HG02840 (cell line): Measurements from ENCODE around the gene C16orf96.

Experiments
- ATAC-seq: cut with Tn5 transposase; IDR thresholded peaks from one replicate; pipeline ENCODE4 v1.9.1; 2021; ENCODE audit warnings: mild to moderate bottlenecking, moderate library complexity, moderate number of reproducible peaks; ENCODE audit not compliant: unreplicated experiment, low FRiP score

Gene C16orf96

GRCh38 chr16:4525069-4525468, 31.1 kb upstream of the C16orf96 start:
- no peak for ATAC-seq

- no peak for ATAC-seq
Observed at GRCh38 chr16:4525634-4526277, 30.4 kb upstream of the C16orf96 start.

- no peak for ATAC-seq
Observed at GRCh38 chr16:4529085-4530060, 26.8 kb upstream of the C16orf96 start.

GRCh38 chr16:4531811-4532210, 24.3 kb upstream of the C16orf96 start:
- ATAC-seq, result no peak

GRCh38 chr16:4532238-4532637, 23.9 kb upstream of the C16orf96 start:
- ATAC-seq, result no peak

- ATAC-seq, result no peak
Observed at GRCh38 chr16:4533490-4533889, 22.6 kb upstream of the C16orf96 start.

GRCh38 chr16:4534151-4534790, 21.9 kb upstream of the C16orf96 start:
- ATAC-seq, result no peak

- no peak for ATAC-seq
Observed at GRCh38 chr16:4535627-4536108, 20.5 kb upstream of the C16orf96 start.

GRCh38 chr16:4536391-4537106, 19.6 kb upstream of the C16orf96 start:
- no peak for ATAC-seq

GRCh38 chr16:4537376-4538343, 18.5 kb upstream of the C16orf96 start:
- no peak for ATAC-seq

GRCh38 chr16:4538350-4539235, 17.5 kb upstream of the C16orf96 start, which contains the start of gene CDIP1:
Gene CDIP1, minus strand, starts transcription at chr16:4538773. Its CDS starts 24,643 bp downstream, at chr16:4514130.
- no peak for ATAC-seq

GRCh38 chr16:4539716-4540284, 16.3 kb upstream of the C16orf96 start:
- ATAC-seq, result no peak

- ATAC-seq, result no peak
Observed at GRCh38 chr16:4544473-4544872, 11.7 kb upstream of the C16orf96 start.

- ATAC-seq, result no peak
Observed at GRCh38 chr16:4548124-4548523, 8.0 kb upstream of the C16orf96 start.

GRCh38 chr16:4550591-4550990, 5.5 kb upstream of the C16orf96 start:
- ATAC-seq, result no peak

GRCh38 chr16:4552541-4552940, 3.6 kb upstream of the C16orf96 start:
- no peak for ATAC-seq

GRCh38 chr16:4556580-4556979, 440 bp downstream of the C16orf96 start:
- ATAC-seq, result no peak

GRCh38 chr16:4557973-4558372, 1.8 kb downstream of the C16orf96 start:
- ATAC-seq, result no peak
